Parathyroid adenoma (tissue), 2 donors: ENCODE measurements around the gene FHOD3.

ENCODE experiments used
- H2AFZ ChIP-seq: fragments of 300-600 bp; sonication (generic); one replicate; pipeline ENCODE4 v1.7.0; 2017; ENCODE audit warnings: antibody characterized with exemption, mild to moderate bottlenecking
- H3K27ac ChIP-seq: fragments of 300-600 bp; sonication (generic); one replicate; pipeline ENCODE4 v1.7.0; 2017
- H3K27me3 ChIP-seq: fragments of 300-600 bp; sonication (generic); one replicate; pipeline ENCODE4 v1.7.0; 2017; ENCODE audit warnings: low read length; ENCODE audit not compliant: control insufficient read depth, insufficient read depth
- H3K36me3 ChIP-seq: fragments of 300-600 bp; sonication (generic); one replicate; pipeline ENCODE4 v1.7.0; 2017; ENCODE audit warnings: low read length; ENCODE audit not compliant: control insufficient read depth, insufficient read depth
- H3K4me1 ChIP-seq: fragments of 300-600 bp; sonication (generic); one replicate; pipeline ENCODE4 v1.7.0; 2017; ENCODE audit warnings: control low read depth
- H3K4me2 ChIP-seq: fragments of 300-600 bp; sonication (generic); one replicate; pipeline ENCODE4 v1.7.0; 2017; ENCODE audit warnings: low read length
- H3K4me3 ChIP-seq: fragments of 300-600 bp; sonication (generic); one replicate; pipeline ENCODE4 v1.7.0; 2017; ENCODE audit warnings: low read depth, low read length
- H3K79me2 ChIP-seq: fragments of 300-600 bp; sonication (generic); one replicate; pipeline ENCODE4 v1.7.0; 2017; ENCODE audit warnings: control low read depth
- H3K9ac ChIP-seq: fragments of 300-600 bp; sonication (generic); one replicate; pipeline ENCODE4 v1.7.0; 2017; ENCODE audit warnings: mild to moderate bottlenecking
- H3K9me3 ChIP-seq: fragments of 300-600 bp; sonication (generic); one replicate; pipeline ENCODE4 v1.7.0; 2017; ENCODE audit warnings: low read length; ENCODE audit not compliant: control insufficient read depth
- CTCF ChIP-seq: fragments of 300-600 bp; sonication (generic); IDR thresholded peaks from one replicate; pipeline ENCODE4 v1.7.0; 2017; ENCODE audit warnings: antibody characterized with exemption, mild to moderate bottlenecking
- donor health status: primary hyperparathyroidism.

Gene FHOD3

GRCh38 chr18:36532394-36532793 is 234.9 kb downstream of the FHOD3 start:
- TF ChIP-seq CTCF: no peak
- no peaks in the 10 kb centered on the region for H3K9me3 ChIP-seq
- H3K4me3 ChIP-seq: no peak overlapping the region
- no peaks in the 10 kb centered on the region for H3K27me3 ChIP-seq
- H2AFZ ChIP-seq: no peak overlapping the region
- no peaks in the 10 kb centered on the region for H3K36me3 ChIP-seq
- no peak overlapping the region for H3K4me2 ChIP-seq
- no peak overlapping the region for H3K27ac ChIP-seq
- no peaks in the 10 kb centered on the region for H3K79me2 ChIP-seq
- no peak overlapping the region for H3K9ac ChIP-seq
- no peaks in the 10 kb centered on the region for H3K4me1 ChIP-seq

GRCh38 chr18:36532815-36533214 is 235.3 kb downstream of the FHOD3 start:
- Histone ChIP-seq H3K9ac (no peak overlapping the region), H3K4me1 (no peaks in the 10 kb centered on the region), H3K27ac (no peak overlapping the region), H3K36me3 (no peaks in the 10 kb centered on the region), H3K4me3 (no peak overlapping the region), H3K9me3 (no peaks in the 10 kb centered on the region), H2AFZ (no peak overlapping the region), H3K4me2 (no peak overlapping the region), H3K27me3 (no peaks in the 10 kb centered on the region), H3K79me2 (no peaks in the 10 kb centered on the region)
- TF ChIP-seq CTCF: no peak

- no peak overlapping the region for H3K27ac ChIP-seq
- H3K4me1 ChIP-seq: no peaks in the 10 kb centered on the region
- no peak overlapping the region for H3K9ac ChIP-seq
- H3K9me3 ChIP-seq: no peaks in the 10 kb centered on the region
- H3K4me3 ChIP-seq: no peak overlapping the region
- no peaks in the 10 kb centered on the region for H3K79me2 ChIP-seq
- no peak overlapping the region for H2AFZ ChIP-seq
- no peak overlapping the region for H3K4me2 ChIP-seq
- no peaks in the 10 kb centered on the region for H3K27me3 ChIP-seq
- no peak for TF ChIP-seq CTCF
- no peaks in the 10 kb centered on the region for H3K36me3 ChIP-seq
These were observed 236.1 kb downstream of the FHOD3 start for GRCh38 chr18:36533446-36534153.

- Histone ChIP-seq H3K9ac (no peak overlapping the region), H3K4me1 (no peaks in the 10 kb centered on the region), H3K4me3 (no peak overlapping the region), H3K27me3 (no peaks in the 10 kb centered on the region), H3K27ac (no peak overlapping the region), H3K4me2 (no peak overlapping the region), H2AFZ (no peak overlapping the region), H3K9me3 (no peaks in the 10 kb centered on the region), H3K36me3 (no peaks in the 10 kb centered on the region), H3K79me2 (no peaks in the 10 kb centered on the region)
- no peak for TF ChIP-seq CTCF
These were observed 236.7 kb downstream of the FHOD3 start for GRCh38 chr18:36534154-36534688.
